Fibroblast of pulmonary artery (primary cell): Measurements from ENCODE around the gene PRKAG2.

Experiments used
- DNase-seq: peaks from one replicate; pipeline ENCODE4 v3.0.0-alpha.2; 2010; ENCODE audit warnings: low read depth
- H3K4me3 ChIP-seq: replicated peaks from 2 replicates; pipeline ENCODE4 v1.5.1; 2011; ENCODE audit warnings: low read depth, mild to moderate bottlenecking, control low read depth, low read length, moderate library complexity
- TF ChIP-seq, protein P1 (sequence below): IDR thresholded peaks from 2 replicates; pipeline ENCODE4 v1.5.1; 2011; ENCODE audit warnings: mild to moderate bottlenecking, control low read depth, low read length, inconsistent platforms; ENCODE audit errors: missing control alignments

PRKAG2 gene

GRCh38 chr7:151615784-151616183, 261.1 kb downstream of the PRKAG2 start:
- TF ChIP-seq, protein P1, sequence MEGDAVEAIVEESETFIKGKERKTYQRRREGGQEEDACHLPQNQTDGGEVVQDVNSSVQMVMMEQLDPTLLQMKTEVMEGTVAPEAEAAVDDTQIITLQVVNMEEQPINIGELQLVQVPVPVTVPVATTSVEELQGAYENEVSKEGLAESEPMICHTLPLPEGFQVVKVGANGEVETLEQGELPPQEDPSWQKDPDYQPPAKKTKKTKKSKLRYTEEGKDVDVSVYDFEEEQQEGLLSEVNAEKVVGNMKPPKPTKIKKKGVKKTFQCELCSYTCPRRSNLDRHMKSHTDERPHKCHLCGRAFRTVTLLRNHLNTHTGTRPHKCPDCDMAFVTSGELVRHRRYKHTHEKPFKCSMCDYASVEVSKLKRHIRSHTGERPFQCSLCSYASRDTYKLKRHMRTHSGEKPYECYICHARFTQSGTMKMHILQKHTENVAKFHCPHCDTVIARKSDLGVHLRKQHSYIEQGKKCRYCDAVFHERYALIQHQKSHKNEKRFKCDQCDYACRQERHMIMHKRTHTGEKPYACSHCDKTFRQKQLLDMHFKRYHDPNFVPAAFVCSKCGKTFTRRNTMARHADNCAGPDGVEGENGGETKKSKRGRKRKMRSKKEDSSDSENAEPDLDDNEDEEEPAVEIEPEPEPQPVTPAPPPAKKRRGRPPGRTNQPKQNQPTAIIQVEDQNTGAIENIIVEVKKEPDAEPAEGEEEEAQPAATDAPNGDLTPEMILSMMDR: no peak
- DNase-seq: no peak
- H3K4me3 ChIP-seq: no peak overlapping the region

GRCh38 chr7:151615058-151615457, 261.9 kb downstream of the PRKAG2 start:
- H3K4me3 ChIP-seq: no peak overlapping the region
- DNase-seq: no peak
- TF ChIP-seq, protein P1: no peak

DNA sequence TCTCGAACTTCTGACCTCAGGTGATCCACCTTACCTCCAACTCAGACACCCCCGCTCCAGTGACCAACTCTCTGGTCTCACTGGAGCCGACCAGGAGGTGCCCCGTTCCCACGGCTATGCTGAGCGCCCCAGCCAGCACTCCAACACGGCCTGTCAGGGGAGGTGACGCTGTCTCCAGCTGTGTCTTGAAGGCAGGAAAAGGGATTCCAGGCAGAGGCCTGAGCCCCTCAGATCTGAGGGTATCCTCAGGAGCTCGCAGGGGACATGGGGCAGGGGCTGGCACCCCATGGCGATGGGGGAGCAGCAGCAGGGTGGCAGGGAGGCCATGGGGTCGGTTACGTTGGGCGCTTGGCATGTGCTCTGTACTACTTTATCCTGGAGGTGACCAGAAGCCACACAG, 262.9 kb downstream of the PRKAG2 start:
- TF ChIP-seq, protein P1: no peak
- no peak for DNase-seq
- H3K4me3 ChIP-seq: no peak overlapping the region

DNA sequence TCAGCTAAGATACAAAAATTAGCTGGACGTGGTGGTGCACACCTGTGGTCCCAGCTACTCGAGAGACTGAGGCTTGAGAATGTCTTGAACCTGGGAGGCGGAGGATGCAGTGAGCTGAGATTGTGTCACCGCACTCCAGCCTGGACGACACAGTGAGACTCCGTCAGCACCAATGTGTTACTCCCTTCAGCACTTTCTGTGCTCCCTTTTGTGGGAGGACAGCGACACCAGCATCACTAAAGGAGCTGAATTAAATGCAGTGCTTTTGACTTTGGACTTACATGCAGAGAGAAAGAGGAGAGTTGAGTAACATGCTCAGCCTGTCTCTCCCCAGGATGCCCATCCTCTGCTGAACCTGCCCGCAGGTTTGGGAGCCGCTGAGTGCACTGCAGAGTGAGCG, 265.0 kb downstream of the PRKAG2 start:
- DNase-seq: no peak
- no peak overlapping the region for H3K4me3 ChIP-seq
- TF ChIP-seq, protein P1: no peak

DNA sequence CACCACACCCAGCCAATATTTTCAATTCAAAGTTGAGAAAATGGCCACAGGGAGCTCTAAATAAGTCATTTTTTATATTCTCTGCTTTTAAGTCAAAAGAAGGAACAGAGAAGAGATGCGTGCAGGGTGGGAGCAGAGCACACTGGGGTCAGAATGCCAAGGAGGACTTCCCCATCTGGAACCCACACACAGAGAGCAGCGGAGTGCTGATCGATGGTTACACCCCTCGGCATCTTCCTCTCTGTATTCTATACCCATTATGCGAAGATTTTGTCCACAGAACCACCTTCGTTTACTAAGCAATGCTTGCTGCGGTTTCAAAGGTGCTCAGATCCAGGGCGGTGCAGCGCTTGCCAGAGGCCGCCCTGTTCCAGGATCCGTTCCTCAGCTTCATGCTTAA, 265.9 kb downstream of the PRKAG2 start:
- TF ChIP-seq, protein P1: no peak
- no peak overlapping the region for H3K4me3 ChIP-seq
- no peak for DNase-seq

- no peak for DNase-seq
- TF ChIP-seq, protein P1: no peak
- no peak overlapping the region for H3K4me3 ChIP-seq
Observed at GRCh38 chr7:151608031-151608551, 268.8 kb downstream of the PRKAG2 start.

DNA sequence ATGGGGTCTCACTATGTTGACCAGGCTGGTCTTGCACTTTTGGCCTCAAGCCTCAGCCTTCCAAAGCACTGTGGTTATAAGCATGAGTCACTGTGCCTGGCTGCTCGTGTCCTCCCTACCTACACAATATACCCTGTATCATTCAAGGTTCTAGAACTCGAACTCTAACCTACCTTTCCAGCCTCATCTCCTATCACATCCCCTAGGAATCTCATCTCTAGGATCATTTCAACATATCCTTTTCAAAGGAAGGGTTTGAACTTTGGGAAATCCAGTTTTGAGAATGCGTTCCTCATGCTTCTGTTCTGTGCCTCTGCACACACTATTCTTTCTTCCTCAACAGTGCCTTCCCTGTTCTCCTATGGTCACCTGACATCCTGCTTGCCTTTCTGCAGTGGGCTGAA, 269.4 kb downstream of the PRKAG2 start:
- H3K4me3 ChIP-seq: no peak overlapping the region
- DNase-seq: peak; percentile 25
- TF ChIP-seq, protein P1: no peak
